H1 (cell line): ENCODE results near the gene MACROD1.

Source experiments
- CBX8 ChIP-seq: fragments of 300-800, 300-1000 bp; sonication (generic); IDR thresholded peaks from 2 replicates; pipeline ENCODE4 v1.7.1; 2016; ENCODE audit warnings: low read depth, low read length, borderline replicate concordance
- CEBPB ChIP-seq: IDR thresholded peaks from 2 replicates; pipeline ENCODE4 v1.6.1; 2012; ENCODE audit warnings: low read depth, low read length
- EP300 ChIP-seq, 2 experiments: IDR thresholded peaks; 1 replicate in 1 of 2; 2 replicates in 1 of 2; pipeline ENCODE4 v1.6.1; 2011 to 2012; ENCODE audit warnings: low read depth in 2 of 2, low read length in 2 of 2, mild to moderate bottlenecking in 2 of 2, borderline replicate concordance in 1 of 2, inconsistent platforms in 1 of 2, moderate library complexity in 1 of 2
- HDAC2 ChIP-seq, 2 experiments: fragments of 300-600 bp in 1 of 2; sonication (generic) in 1 of 2; IDR thresholded peaks; 2 replicates each; pipeline ENCODE4 v1.6.1; 2011 to 2012; ENCODE audit warnings: low read depth in 2 of 2, low read length in 2 of 2, mild to moderate bottlenecking in 2 of 2, moderate library complexity in 2 of 2, borderline replicate concordance in 1 of 2, inconsistent platforms in 1 of 2
- KDM5A ChIP-seq: fragments of 200-600 bp; IDR thresholded peaks from 2 replicates; pipeline ENCODE4 v1.7.1; 2012; ENCODE audit warnings: mild to moderate bottlenecking, low read length, inconsistent platforms, mixed read lengths
- NRF1 ChIP-seq: IDR thresholded peaks from 2 replicates; pipeline ENCODE4 v1.6.1; 2011; ENCODE audit warnings: mild to moderate bottlenecking, low read depth, low read length, improper control_type of control experiment
- POLR2A ChIP-seq, 2 experiments: IDR thresholded peaks; 1 replicate in 1 of 2; 2 replicates in 1 of 2; pipeline ENCODE4 v1.6.1; 2011; ENCODE audit warnings: low read depth in 2 of 2, low read length in 2 of 2, mild to moderate bottlenecking in 2 of 2; ENCODE audit errors: control extremely low read depth in 1 of 2
- POLR2AphosphoS5 ChIP-seq: IDR thresholded peaks from 2 replicates; pipeline ENCODE4 v1.6.1; 2011; ENCODE audit warnings: low read depth, low read length
- SAP30 ChIP-seq: fragments of 300-600 bp; sonication (generic); IDR thresholded peaks from 2 replicates; pipeline ENCODE4 v1.7.1; 2012; ENCODE audit warnings: low read length, moderate library complexity, mild to moderate bottlenecking, inconsistent platforms; ENCODE audit not compliant: insufficient read depth, insufficient replicate concordance
- SUZ12 ChIP-seq: fragments of 200-600 bp; sonication (generic); IDR thresholded peaks from 2 replicates; pipeline ENCODE4 v1.6.1; 2012; ENCODE audit warnings: mild to moderate bottlenecking, inconsistent platforms, low read length, moderate library complexity, mixed read lengths
- TEAD4 ChIP-seq: IDR thresholded peaks from 2 replicates; pipeline ENCODE4 v1.6.1; 2012; ENCODE audit warnings: low read depth, low read length, inconsistent platforms, mixed read lengths
- TF ChIP-seq, protein P1 (sequence below), 3 experiments: IDR thresholded peaks; 1 replicate in 2 of 3; 2 replicates in 1 of 3; pipeline versions ENCODE4 v1.5.1 to v1.6.1; 2011; ENCODE audit warnings: low read length in 3 of 3, mild to moderate bottlenecking in 3 of 3, inconsistent platforms in 2 of 3, low read depth in 1 of 3, moderate library complexity in 1 of 3; ENCODE audit not compliant: insufficient read depth in 1 of 3; ENCODE audit errors: control extremely low read depth in 1 of 3

GRCh38 chr11:64074239-64074638 lies 91.7 kb downstream of the MACROD1 start:
- TF ChIP-seq, protein P1, sequence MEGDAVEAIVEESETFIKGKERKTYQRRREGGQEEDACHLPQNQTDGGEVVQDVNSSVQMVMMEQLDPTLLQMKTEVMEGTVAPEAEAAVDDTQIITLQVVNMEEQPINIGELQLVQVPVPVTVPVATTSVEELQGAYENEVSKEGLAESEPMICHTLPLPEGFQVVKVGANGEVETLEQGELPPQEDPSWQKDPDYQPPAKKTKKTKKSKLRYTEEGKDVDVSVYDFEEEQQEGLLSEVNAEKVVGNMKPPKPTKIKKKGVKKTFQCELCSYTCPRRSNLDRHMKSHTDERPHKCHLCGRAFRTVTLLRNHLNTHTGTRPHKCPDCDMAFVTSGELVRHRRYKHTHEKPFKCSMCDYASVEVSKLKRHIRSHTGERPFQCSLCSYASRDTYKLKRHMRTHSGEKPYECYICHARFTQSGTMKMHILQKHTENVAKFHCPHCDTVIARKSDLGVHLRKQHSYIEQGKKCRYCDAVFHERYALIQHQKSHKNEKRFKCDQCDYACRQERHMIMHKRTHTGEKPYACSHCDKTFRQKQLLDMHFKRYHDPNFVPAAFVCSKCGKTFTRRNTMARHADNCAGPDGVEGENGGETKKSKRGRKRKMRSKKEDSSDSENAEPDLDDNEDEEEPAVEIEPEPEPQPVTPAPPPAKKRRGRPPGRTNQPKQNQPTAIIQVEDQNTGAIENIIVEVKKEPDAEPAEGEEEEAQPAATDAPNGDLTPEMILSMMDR (IDR thresholded peaks at IDR 0.05; ENCODE audit: control extremely low read depth in 1 of 3, insufficient read depth in 1 of 3, low read depth in 1 of 3, low read length in 3 of 3) = no peak
- no peak for TF ChIP-seq SAP30
- TF ChIP-seq HDAC2 (IDR thresholded peaks at IDR 0.05; ENCODE audit: borderline replicate concordance in 1 of 2, low read depth in 2 of 2, low read length in 2 of 2) = no peak
- no peak for TF ChIP-seq TEAD4
- TF ChIP-seq POLR2AphosphoS5 = no peak
- no peak for TF ChIP-seq KDM5A
- TF ChIP-seq NRF1 = no peak
- no peak for TF ChIP-seq CEBPB
- no peak for TF ChIP-seq EP300 (IDR thresholded peaks at IDR 0.05; ENCODE audit: borderline replicate concordance in 1 of 2, low read depth in 2 of 2, low read length in 2 of 2)
- TF ChIP-seq CBX8 = no peak
- TF ChIP-seq POLR2A (IDR thresholded peaks at IDR 0.05; ENCODE audit: control extremely low read depth in 1 of 2, low read depth in 2 of 2, low read length in 2 of 2) = no peak
- no peak for TF ChIP-seq SUZ12
